Activated naive CD4-positive, alpha-beta T cell treated with anti-CD3 and anti-CD28 coated beads for 36 hours (primary cell): ENCODE measurements around the gene SUSD6. TPM values are rescaled to one million over a fixed set of nuclear protein-coding genes. Genes with fewer than 3 reads are reported as not detected.

Experiments used
- CTCF ChIA-PET: fragments of 350-600 bp; sonication (Branson Sonifier 250); formaldehyde crosslinking; loops from one replicate; lab custom pipeline; 2021; ENCODE audit warnings: antibody characterized with exemption; lab: Charles Lee
- DNase-seq: peaks from one replicate; pipeline ENCODE4 v3.0.0-alpha.2; 2020
- H3K27ac Mint-ChIP-seq: one replicate; pipeline ENCODE4 v1.8.0; 2021; ENCODE audit warnings: mild to moderate bottlenecking, mixed read lengths
- H3K27me3 Mint-ChIP-seq: one replicate; pipeline ENCODE4 v1.8.0; 2021; ENCODE audit warnings: low read depth, mixed read lengths
- H3K36me3 Mint-ChIP-seq: one replicate; pipeline ENCODE4 v1.8.0; 2021; ENCODE audit warnings: low read depth, mixed read lengths
- H3K4me1 Mint-ChIP-seq: one replicate; pipeline ENCODE4 v1.8.0; 2021; ENCODE audit warnings: low read depth, mixed read lengths
- H3K4me3 Mint-ChIP-seq: one replicate; pipeline ENCODE4 v1.8.0; 2021; ENCODE audit warnings: mild to moderate bottlenecking, moderate library complexity, mixed read lengths
- H3K9me3 Mint-ChIP-seq: one replicate; pipeline ENCODE4 v1.8.0; 2021; ENCODE audit warnings: mixed read lengths
- intact Hi-C: fragments of 100-400 bp; cut with micrococcal nuclease; formaldehyde crosslinking; loops from one replicate; pipeline ENCODE4 v1.15.1; 2023
- total RNA-seq, 2 experiments: library from RNA; stranded (reverse); gene quantifications; one replicate each; pipeline ENCODE4 v1.2.3, GENCODE V29; 2021

The SUSD6 gene
- total RNA-seq, 2 experiments from 2014 or later, result 66.6 to 69.7 TPM

DNA sequence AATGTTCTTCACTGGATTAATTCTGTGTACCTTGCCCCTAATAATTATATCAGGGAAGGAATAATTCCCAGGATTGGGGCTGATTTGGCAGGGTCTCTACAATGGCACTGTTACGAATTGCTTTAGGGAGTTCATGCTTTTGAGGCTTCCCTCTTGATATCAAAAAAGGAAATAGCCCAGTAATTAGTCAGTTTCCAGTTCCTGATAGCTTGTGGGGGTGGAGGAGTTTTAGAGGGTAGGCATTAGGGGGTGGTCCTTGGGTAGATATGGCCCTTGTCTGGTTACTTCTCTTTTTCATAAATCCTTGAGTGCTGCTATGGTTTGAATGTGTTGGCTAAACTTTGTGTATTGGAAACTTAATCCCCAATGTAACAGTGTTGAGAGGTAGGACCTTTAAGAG is 149.4 kb downstream of the SUSD6 start:
- Mint-ChIP-seq H3K27me3 (no peaks in the 10 kb centered on the region), H3K4me1 (peaks cover 42% of the 10 kb centered on the region), H3K4me3 (no peak overlapping the region), H3K36me3 (peaks cover 9% of the 10 kb centered on the region), H3K9me3 (peaks cover 10% of the 10 kb centered on the region), H3K27ac (no peak overlapping the region)
- no peak for DNase-seq
- CTCF ChIA-PET, result no interaction called here
- intact Hi-C loops, result no loop called here

DNA sequence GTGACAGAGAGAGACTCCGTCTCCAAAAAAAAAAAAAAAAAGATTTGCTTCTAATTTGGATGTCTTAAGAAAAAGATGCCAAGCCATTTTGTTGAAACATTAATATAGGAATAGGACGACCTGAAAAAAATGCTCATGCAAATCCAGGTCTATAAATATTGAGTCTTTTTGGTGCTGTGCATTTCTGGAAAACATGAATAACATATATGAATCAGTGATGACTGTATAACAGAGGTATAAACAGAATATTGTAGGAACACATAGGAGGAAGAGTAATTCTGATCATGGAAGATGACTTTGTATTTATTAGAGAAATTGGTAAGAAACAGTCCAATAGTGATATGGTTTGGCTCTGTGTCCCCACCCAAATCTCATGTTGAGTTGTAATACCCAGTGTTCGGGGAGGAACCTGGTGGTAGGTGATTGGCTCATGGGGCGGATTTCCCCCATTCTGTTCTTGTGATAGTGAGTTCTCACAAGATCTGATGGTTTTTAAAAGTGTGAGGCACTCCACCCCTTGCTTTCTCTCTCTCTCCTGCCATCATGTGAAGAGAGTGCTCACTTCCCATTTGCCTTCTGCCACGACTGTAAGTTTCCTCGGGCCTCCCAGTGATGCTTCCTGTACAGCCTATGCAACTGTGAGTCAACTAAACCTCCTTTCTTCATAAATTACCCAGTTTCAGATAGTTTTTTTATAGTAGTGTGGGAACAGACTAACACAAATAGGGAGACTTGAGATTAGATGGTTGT is 152.5 kb downstream of the SUSD6 start:
- intact Hi-C loops, result no loop called here
- CTCF ChIA-PET, result interaction anchor here (0.7 kb wide), 1 partner anchor 14 kb away, joined by 3 read pairs; no protein-coding TSS in a partner anchor

More for the DNA sequence above, 152.5 kb downstream of the SUSD6 start:
- Mint-ChIP-seq H3K9me3 (peaks cover 11% of the 10 kb centered on the region), H3K36me3 (peaks cover 29% of the 10 kb centered on the region), H3K4me3 (no peak overlapping the region), H3K27me3 (no peaks in the 10 kb centered on the region), H3K4me1 (peaks cover 61% of the 10 kb centered on the region), H3K27ac (peak overlapping the region; percentile 91)
- DNase-seq, result peak; percentile 74

Other genes starting within 250 kb of the SUSD6 start
- gene ERH, start 213.3 kb upstream of the SUSD6 start, total RNA-seq, result 100 to 1,000 TPM; 338 to 348 TPM
- 10 to 100 TPM; 53.4 to 54.5 TPM for gene SLC39A9, start 212.9 kb upstream of the SUSD6 start, total RNA-seq
- gene PLEKHD1, start 126.9 kb upstream of the SUSD6 start, total RNA-seq, result not detected
- gene CCDC177, start 36.7 kb upstream of the SUSD6 start, total RNA-seq, result not detected
- gene SRSF5, start 155.5 kb downstream of the SUSD6 start, total RNA-seq, result 100 to 1,000 TPM; 296 to 297 TPM
- gene SLC10A1, start 185.6 kb downstream of the SUSD6 start, total RNA-seq, result not detected